LNCaP clone FGC (cell line): ENCODE measurements around the gene PALS2.
A peak's percentile ranks its signal among the peaks of the same experiment; 100 is the strongest.

ENCODE experiments used
- DNase-seq: peaks from one replicate; pipeline ENCODE4 v3.0.0-alpha.2; 2011; ENCODE audit warnings: low read depth
- H3K4me3 ChIP-seq: 2 replicates; pipeline ENCODE4 v1.5.1; 2011; ENCODE audit warnings: mild to moderate bottlenecking, low read depth, low read length, control low read depth
- CTCF ChIP-seq: IDR thresholded peaks from 2 replicates; pipeline ENCODE4 v1.5.1; 2012; ENCODE audit warnings: mild to moderate bottlenecking; ENCODE audit not compliant: control insufficient read depth, insufficient read depth; ENCODE audit errors: extremely low read depth

The PALS2 gene

GRCh38 chr7:24573554-24574338 is 494 bp downstream of the PALS2 start:
- DNase-seq, result no peak
- TF ChIP-seq CTCF, result peak; percentile 26; the same call in 1 of the 2 replicates
- peak overlapping the region; percentile 85 for H3K4me3 ChIP-seq

- peak overlapping the region; percentile 85 for H3K4me3 ChIP-seq
- no peak for DNase-seq
- no peak for TF ChIP-seq CTCF
These were observed 1.1 kb downstream of the PALS2 start for GRCh38 chr7:24574386-24574785.

GRCh38 chr7:24574950-24575349 is 1.7 kb downstream of the PALS2 start:
- no peak for DNase-seq
- H3K4me3 ChIP-seq, result peak overlapping the region; percentile 85
- TF ChIP-seq CTCF, result no peak

GRCh38 chr7:24576171-24577025 is 3.1 kb downstream of the PALS2 start:
- no peak overlapping the region for H3K4me3 ChIP-seq
- DNase-seq, result peak; percentile 82
- peak; percentile 80 for TF ChIP-seq CTCF

GRCh38 chr7:24578052-24578451 is 4.8 kb downstream of the PALS2 start:
- DNase-seq, result no peak
- no peak for TF ChIP-seq CTCF
- H3K4me3 ChIP-seq, result no peak overlapping the region

GRCh38 chr7:24580283-24580946 is 7.2 kb downstream of the PALS2 start:
- peak overlapping the region; percentile 6; the same call in 1 of the 2 replicates for H3K4me3 ChIP-seq
- DNase-seq, result peak; percentile 86
- no peak for TF ChIP-seq CTCF
